ENCODE data around the gene DGKD.

DNA sequence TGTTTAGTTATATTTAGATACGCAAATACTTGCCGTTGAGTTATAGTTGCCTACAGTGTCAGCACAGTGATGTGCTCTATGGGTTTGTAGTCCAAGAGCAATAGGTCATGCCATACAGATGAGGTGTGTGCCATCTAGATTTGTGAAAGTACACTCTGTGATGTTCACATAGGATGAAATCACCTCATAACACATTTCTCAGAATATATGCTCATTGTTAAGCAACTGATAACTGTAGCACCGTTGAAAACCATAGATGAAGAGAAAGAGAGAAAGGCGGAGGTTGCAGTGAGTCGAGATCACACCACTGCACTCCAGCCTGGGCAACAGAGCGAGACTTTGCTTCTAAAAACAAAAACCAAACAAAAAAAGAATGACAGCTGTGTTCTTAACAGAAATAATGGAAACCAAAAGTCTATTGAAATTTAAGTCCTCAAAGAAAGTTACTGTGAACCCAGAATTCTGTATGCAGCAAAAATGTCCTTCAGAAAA lies 9.5 kb downstream of the DGKD start:
- TF ChIP-seq, protein P1, sequence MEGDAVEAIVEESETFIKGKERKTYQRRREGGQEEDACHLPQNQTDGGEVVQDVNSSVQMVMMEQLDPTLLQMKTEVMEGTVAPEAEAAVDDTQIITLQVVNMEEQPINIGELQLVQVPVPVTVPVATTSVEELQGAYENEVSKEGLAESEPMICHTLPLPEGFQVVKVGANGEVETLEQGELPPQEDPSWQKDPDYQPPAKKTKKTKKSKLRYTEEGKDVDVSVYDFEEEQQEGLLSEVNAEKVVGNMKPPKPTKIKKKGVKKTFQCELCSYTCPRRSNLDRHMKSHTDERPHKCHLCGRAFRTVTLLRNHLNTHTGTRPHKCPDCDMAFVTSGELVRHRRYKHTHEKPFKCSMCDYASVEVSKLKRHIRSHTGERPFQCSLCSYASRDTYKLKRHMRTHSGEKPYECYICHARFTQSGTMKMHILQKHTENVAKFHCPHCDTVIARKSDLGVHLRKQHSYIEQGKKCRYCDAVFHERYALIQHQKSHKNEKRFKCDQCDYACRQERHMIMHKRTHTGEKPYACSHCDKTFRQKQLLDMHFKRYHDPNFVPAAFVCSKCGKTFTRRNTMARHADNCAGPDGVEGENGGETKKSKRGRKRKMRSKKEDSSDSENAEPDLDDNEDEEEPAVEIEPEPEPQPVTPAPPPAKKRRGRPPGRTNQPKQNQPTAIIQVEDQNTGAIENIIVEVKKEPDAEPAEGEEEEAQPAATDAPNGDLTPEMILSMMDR (IDR thresholded peaks at IDR 0.05) = no peak
- TF ChIP-seq EP300 (IDR thresholded peaks at IDR 0.05) = no peak

Measured in gastroesophageal sphincter (tissue), 3 donors.